Stomach (tissue), 4 donors: ENCODE measurements around the gene ZKSCAN7.

Source experiments
- POLR2A ChIP-seq, 4 donors: fragments of 450-650 bp; IDR thresholded peaks; one replicate each; pipeline ENCODE4 v1.6.1; 2016; ENCODE audit warnings: antibody characterized with exemption in 4 of 4, control low read depth in 2 of 4, mild to moderate bottlenecking in 1 of 4, moderate library complexity in 1 of 4
- POLR2AphosphoS5 ChIP-seq, 3 donors: sonication (generic); formaldehyde crosslinking; IDR thresholded peaks; one replicate each; pipeline ENCODE4 v1.6.1; 2016; ENCODE audit warnings: antibody characterized with exemption in 3 of 3

GRCh38 chr3:44571024-44571423 is 16.0 kb downstream of the ZKSCAN7 start:
- no peak for TF ChIP-seq POLR2AphosphoS5 (IDR thresholded peaks at IDR 0.05)
- no peak for TF ChIP-seq POLR2A (IDR thresholded peaks at IDR 0.05)
